EH (cell line): ENCODE measurements around the gene DYDC2.
"Not testable (repeated sequence)": the region's sequence is repeated elsewhere in the genome, so short reads cannot be mapped to it uniquely, and the experiment has no call there.

Experiments used
- DNase-seq: peaks from one replicate; pipeline ENCODE4 v3.0.0-alpha.2; 2015; ENCODE audit warnings: low read depth

DYDC2 gene

DNA sequence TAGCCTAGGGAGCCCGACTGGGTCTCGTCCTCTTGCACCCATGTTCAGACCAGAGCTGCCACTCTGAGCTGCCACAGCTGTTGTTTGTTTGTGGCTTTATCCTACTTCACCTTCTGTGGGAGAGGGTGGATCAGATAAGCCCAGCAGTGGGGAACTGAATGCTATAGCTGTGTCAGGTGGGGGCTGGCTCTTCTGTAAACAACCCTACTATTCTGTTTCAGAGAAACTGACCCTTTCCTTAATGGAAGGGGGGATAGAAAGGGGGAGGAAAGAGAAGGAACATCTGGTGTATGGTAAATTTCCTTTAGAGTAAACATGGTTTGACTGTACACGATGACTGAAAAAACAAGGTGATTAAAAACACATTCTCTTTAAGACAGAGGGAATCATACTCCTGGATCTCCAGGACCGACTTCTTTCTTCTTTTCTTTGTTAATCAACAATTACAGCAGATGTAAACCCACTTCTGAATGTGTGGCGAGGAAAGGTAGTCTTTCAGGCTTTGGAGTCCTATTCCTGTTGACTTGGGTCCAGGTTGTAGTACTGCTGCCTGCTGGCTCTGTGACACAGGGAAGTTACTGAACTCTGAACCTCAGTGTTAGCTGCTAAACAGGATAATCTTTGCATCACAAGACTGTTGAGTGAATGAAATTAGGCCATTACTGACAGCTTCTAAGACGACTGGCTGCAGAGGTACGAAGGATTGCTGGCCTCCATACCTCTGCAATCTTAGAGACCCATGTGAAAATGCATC is 57.7 kb downstream of the DYDC2 start:
- DNase-seq = no peak

DNA sequence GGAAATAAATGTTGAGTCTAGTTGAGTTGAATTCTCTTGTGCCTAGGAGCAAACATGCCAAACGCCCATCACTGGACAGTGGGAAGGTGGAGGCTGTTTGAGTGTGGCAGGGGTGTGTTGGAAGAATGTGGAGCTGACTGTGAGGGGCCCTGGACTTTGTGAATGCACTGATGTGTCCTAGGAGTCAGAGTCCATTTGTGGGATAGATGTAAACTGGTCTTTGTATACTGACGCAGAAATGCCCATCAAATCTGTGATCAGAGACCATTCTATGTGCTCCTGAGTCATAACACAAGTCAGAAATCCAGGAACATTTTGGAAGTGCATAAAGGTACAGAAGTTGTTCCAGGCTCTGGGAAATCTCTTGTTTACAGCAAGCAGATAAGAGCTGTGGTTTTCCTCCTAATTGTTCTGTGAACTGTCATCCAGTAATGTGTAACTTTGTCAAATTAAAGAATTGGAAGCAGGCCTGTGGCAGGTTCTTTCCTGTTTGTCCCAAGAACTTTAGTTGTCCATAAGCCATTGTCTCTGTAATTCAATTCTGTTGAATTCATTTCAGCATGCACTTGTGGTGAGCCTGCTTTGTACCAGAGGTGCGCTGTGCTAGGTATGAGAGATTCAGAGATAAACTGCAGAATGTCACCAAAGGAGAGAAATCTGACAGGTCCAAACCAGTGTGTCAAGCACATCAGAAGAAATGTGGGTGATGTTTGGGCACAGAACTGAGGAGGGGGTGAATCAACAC is 59.3 kb downstream of the DYDC2 start:
- DNase-seq = no peak

DNA sequence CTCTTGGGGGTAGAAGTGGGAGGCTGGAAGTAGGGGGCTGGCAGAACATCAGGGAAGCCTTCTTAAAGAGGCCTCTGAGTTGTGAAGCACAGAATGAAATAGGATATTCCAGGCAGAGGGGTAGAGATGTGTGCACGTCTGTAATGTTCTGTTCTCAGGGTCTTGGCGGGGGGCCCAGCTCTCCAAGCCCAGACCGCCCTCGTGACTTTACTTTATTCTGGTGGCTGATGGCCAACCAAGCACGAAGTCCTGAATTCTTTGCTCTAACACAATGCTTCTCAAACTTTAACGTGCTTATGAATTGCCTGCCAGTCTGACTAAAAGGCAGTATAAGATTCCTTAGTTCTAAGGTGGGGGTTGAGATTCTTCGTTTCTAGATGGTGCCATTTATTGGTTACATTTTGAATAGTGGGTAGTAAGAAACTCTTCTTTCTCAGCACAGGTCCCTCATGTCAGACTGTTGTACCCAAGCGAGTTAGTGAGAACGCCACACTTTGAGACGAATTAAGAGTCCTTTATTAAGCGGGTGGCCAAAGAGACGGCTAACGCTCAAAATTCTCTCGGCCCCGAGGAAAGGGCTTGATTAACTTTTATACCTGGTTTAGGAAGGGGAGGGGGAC is 60.0 kb downstream of the DYDC2 start:
- DNase-seq = no peak

DNA sequence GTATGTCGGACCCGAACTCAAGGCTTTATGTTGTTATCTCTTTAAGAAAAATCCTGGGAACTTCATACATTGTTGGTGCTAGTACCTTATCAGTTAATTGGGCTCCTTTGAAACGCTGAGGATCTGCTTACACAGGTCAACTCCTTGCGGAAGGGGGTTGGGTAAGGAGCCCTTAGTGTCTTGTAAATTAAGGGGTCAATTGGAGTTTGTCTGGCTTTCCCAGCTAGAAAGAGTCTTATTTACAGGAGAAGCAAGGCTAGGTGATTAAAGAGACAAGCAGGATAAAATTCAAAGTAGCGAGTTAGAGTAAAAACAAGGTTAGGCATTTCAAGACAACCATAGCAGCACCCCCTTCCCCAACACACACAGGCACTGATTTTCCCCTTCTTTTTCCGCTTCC is 60.7 kb downstream of the DYDC2 start:
- not testable (repeated sequence) for DNase-seq
